ENCODE results near the gene MLLT1.

Gene MLLT1

DNA sequence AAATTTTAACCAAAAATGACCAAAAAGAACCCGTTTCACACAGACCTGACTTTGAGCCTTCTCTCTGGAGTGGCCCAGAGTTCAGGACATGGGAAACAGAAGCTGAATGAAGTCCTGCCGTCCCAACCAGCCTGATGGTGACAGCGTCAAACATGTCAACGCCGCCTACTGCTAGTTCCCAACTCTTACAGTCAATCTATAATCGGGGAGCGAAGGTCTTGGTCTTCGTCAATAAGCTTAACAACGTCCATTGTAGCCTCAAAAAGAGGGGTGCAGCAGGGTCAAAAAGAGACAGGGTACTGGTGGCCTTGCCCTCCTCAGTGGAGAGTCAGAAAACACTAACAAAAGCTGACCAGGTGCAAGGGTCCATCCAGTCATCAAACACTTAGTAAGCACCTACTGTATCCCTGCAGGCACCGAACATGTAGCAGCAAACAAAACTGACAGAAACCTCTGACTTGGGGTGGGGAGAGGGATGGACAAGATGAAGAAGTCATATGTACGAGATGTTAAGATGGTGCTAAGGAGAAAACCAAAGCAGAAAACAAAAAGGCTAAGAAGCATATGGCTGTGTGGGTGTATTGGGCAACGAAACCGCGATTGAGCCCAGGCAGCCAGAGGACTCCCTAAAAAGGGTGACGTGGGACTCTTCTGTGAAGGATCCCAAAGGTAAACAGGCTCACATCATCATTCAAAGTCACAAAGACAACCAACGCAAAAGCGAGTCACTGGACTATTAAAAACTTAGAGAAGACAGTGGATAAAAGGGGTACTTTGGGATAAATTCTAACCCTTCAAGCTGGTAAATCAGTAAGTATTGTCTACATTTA lies 12.0 kb downstream of the MLLT1 start:
- H3K27me3 ChIP-seq (ENCODE audit: control insufficient read depth in 1 of 2, insufficient read depth in 2 of 2, low read length in 2 of 2) = no peaks in the 10 kb centered on the region
- no peak overlapping the region for H3K9ac ChIP-seq (ENCODE audit: low read length)
- no peak overlapping the region for H3K27ac ChIP-seq (ENCODE audit: low read depth, low read length)
- H3K4me3 ChIP-seq (ENCODE audit: low read depth in 1 of 2, low read length in 2 of 2) = no peak overlapping the region
- peaks cover 35% of the 10 kb centered on the region for H3K4me1 ChIP-seq (ENCODE audit: insufficient read depth, low read length)
- H3K36me3 ChIP-seq (ENCODE audit: insufficient read depth, low read length) = peaks cover 32% of the 10 kb centered on the region
- H3K9me3 ChIP-seq (ENCODE audit: low read length) = no peaks in the 10 kb centered on the region

DNA sequence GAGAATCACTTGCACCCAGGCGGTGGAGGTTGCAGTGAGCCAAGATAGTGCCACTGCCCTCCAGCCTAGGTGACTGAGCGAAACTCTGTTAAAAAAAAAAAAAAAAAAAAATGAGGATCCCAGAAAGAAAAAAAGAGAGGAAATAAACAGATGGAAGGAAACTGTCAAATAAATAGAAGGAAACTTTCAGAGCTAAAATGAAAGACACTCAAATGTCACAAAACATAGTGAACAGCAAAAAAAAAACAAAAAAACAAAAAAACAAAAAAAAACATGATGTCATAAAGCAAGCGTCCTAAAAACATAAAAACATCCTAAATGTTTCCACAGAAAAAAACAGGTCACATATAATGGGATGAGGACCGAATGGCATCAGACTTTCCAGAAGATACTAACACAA lies 15.0 kb downstream of the MLLT1 start:
- no peak overlapping the region for H3K4me3 ChIP-seq (ENCODE audit: low read depth in 1 of 2, low read length in 2 of 2)
- peaks cover 38% of the 10 kb centered on the region for H3K36me3 ChIP-seq (ENCODE audit: insufficient read depth, low read length)
- peaks cover 11% of the 10 kb centered on the region for H3K4me1 ChIP-seq (ENCODE audit: insufficient read depth, low read length)
- no peaks in the 10 kb centered on the region for H3K27me3 ChIP-seq (ENCODE audit: control insufficient read depth in 1 of 2, insufficient read depth in 2 of 2, low read length in 2 of 2)
- H3K9ac ChIP-seq (ENCODE audit: low read length) = no peak overlapping the region
- H3K9me3 ChIP-seq (ENCODE audit: low read length) = no peaks in the 10 kb centered on the region
- no peak overlapping the region for H3K27ac ChIP-seq (ENCODE audit: low read depth, low read length)

DNA sequence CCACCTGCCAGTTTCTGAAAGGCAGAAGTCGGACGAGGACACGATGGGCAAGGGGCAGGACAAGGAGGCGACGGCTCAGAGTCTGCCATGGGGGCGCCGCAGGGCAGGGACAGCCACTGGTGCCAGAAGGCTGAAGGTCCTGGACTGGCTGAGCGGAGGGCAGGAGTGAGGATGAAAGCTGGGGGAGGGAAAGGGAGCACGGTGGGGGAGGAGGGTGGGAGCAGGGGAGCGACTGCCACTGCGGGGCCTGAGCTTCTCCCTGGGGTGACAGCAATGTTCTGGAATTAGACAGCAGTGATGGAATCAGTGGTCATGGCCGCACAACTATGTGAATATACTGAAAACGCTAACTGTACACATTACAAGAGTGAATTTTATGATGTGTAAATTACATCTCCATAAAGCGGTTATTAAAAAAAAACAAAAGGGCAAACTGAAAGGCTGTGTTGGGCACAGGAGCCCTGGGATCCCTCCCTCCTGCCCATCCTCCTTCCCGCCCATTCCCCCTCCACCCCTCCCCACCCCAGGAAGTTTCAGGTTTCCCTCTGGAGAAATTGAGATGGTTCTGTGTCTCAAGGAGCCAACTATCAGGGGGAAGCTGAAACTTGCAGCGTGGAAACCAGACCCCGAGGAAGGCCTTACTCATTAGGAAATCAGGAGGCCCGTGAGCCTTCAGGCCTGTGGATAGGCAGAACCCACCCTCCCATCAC lies 15.9 kb downstream of the MLLT1 start:
- Histone ChIP-seq H3K9ac (ENCODE audit: low read length) (no peak overlapping the region), H3K27ac (ENCODE audit: low read depth, low read length) (peak overlapping the region; percentile 29), H3K27me3 (ENCODE audit: control insufficient read depth in 1 of 2, insufficient read depth in 2 of 2, low read length in 2 of 2) (no peaks in the 10 kb centered on the region), H3K9me3 (ENCODE audit: low read length) (no peaks in the 10 kb centered on the region), H3K4me1 (ENCODE audit: insufficient read depth, low read length) (peaks cover 18% of the 10 kb centered on the region), H3K36me3 (ENCODE audit: insufficient read depth, low read length) (peaks cover 29% of the 10 kb centered on the region), H3K4me3 (ENCODE audit: low read depth in 1 of 2, low read length in 2 of 2) (no peak overlapping the region)

DNA sequence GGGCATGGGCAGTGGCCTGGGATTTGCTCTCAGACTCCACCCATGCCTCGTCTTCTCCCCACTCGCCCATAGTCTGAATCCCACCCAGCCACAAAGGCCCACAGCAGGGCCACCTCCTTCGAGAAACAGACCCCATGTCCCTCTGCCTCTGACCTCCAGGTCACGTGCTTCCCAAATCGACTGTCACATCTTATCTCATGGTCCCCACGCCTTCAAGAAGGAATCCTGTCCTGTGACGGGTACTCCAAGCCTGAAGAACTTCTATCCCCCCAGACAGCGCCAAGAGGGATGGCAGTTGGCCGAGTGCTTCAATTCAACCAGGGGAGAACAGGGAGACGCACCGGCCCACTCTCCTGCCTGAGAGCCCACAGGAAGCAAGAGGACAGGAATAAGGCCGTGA lies 16.5 kb downstream of the MLLT1 start:
- Histone ChIP-seq H3K9me3 (ENCODE audit: low read length) (no peaks in the 10 kb centered on the region), H3K4me1 (ENCODE audit: insufficient read depth, low read length) (peaks cover 18% of the 10 kb centered on the region), H3K9ac (ENCODE audit: low read length) (no peak overlapping the region), H3K27me3 (ENCODE audit: control insufficient read depth in 1 of 2, insufficient read depth in 2 of 2, low read length in 2 of 2) (no peaks in the 10 kb centered on the region), H3K36me3 (ENCODE audit: insufficient read depth, low read length) (peaks cover 25% of the 10 kb centered on the region), H3K27ac (ENCODE audit: low read depth, low read length) (no peak overlapping the region), H3K4me3 (ENCODE audit: low read depth in 1 of 2, low read length in 2 of 2) (no peak overlapping the region)

DNA sequence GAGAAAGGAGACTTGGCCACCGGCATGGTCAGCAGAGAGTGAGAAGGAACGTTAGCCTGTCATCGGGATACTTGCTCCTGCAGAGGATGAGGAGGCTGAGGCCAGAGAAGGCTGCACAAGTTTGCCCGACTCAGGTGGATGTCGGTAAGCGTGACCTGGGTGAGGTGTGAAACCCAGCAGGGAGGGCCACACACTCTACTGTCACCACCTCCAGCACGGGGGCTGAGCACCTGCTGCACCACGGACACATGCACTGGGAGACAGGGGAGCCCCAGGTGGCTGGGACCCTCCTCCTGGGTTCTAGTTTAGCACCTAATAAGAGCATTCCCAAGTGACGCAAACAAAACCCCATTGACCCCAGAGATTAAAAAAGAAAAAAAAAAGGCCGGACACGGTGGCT lies 17.3 kb downstream of the MLLT1 start:
- Histone ChIP-seq H3K9me3 (ENCODE audit: low read length) (no peaks in the 10 kb centered on the region), H3K27me3 (ENCODE audit: control insufficient read depth in 1 of 2, insufficient read depth in 2 of 2, low read length in 2 of 2) (no peaks in the 10 kb centered on the region), H3K9ac (ENCODE audit: low read length) (no peak overlapping the region), H3K36me3 (ENCODE audit: insufficient read depth, low read length) (peaks cover 17% of the 10 kb centered on the region), H3K4me3 (ENCODE audit: low read depth in 1 of 2, low read length in 2 of 2) (no peak overlapping the region), H3K27ac (ENCODE audit: low read depth, low read length) (no peak overlapping the region), H3K4me1 (ENCODE audit: insufficient read depth, low read length) (peaks cover 14% of the 10 kb centered on the region)

DNA sequence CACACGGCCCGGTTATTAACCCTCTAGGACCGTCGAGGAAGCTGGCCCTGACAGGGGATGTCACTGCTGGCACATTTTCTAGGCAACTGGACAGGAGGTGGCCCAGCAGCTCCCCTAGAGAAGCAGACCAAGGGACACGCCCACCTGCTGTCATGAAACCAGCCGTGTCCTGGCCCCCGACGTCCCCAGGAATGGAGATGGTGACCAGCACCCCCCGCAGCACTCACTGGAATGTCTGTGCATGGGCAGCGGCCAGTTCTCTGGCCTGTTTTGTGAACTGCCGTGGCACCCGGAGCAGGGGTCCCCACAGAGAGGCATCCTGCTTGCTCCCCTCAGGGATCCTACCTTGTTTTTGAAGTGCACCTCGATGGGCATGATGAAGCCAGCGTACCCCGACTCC lies 17.9 kb downstream of the MLLT1 start:
- H3K27ac ChIP-seq (ENCODE audit: low read depth, low read length) = no peak overlapping the region
- peaks cover 15% of the 10 kb centered on the region for H3K36me3 ChIP-seq (ENCODE audit: insufficient read depth, low read length)
- H3K9ac ChIP-seq (ENCODE audit: low read length) = no peak overlapping the region
- H3K4me1 ChIP-seq (ENCODE audit: insufficient read depth, low read length) = peaks cover 14% of the 10 kb centered on the region
- H3K27me3 ChIP-seq (ENCODE audit: control insufficient read depth in 1 of 2, insufficient read depth in 2 of 2, low read length in 2 of 2) = no peaks in the 10 kb centered on the region
- H3K9me3 ChIP-seq (ENCODE audit: low read length) = no peaks in the 10 kb centered on the region
- H3K4me3 ChIP-seq (ENCODE audit: low read depth in 1 of 2, low read length in 2 of 2) = no peak overlapping the region

DNA sequence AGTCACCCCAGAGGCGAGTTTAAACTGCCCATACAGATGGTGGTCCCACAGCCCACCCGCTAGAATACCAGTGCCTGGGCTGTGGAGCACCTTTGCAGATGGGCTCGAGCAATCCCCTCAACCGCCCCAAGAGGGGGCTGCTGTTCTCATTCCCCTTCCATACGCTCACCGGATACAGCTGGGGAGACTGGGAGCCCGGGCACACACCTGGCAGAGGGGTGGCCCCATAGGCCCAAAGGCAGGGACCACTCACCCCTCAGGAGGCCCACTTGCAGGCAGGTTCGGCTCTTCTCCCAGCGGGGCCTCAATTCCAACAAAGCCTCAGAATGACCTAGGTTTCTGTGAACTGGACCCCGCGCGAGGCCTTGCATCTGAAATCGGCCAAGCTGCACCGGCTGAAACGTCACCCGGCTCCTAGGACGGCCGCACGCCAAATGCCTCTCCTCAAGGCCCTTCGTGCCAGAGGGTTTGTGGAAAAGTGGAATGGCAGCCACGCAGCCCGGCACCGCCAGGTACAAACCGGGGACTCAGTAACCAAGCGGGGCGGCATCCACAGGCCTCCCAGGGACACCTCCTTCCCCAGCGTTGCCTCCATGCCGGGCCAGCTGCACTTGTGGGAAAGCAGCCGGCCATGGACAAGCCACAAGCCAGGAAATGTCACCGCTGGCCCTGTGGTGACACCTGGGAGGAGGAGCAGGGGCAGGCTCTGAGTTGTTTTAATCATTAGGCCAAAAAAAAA lies 18.7 kb downstream of the MLLT1 start:
- Histone ChIP-seq H3K27me3 (ENCODE audit: control insufficient read depth in 1 of 2, insufficient read depth in 2 of 2, low read length in 2 of 2) (no peaks in the 10 kb centered on the region), H3K4me1 (ENCODE audit: insufficient read depth, low read length) (peaks cover 14% of the 10 kb centered on the region), H3K36me3 (ENCODE audit: insufficient read depth, low read length) (peaks cover 15% of the 10 kb centered on the region), H3K9me3 (ENCODE audit: low read length) (no peaks in the 10 kb centered on the region), H3K9ac (ENCODE audit: low read length) (no peak overlapping the region), H3K4me3 (ENCODE audit: low read depth in 1 of 2, low read length in 2 of 2) (no peak overlapping the region), H3K27ac (ENCODE audit: low read depth, low read length) (no peak overlapping the region)

DNA sequence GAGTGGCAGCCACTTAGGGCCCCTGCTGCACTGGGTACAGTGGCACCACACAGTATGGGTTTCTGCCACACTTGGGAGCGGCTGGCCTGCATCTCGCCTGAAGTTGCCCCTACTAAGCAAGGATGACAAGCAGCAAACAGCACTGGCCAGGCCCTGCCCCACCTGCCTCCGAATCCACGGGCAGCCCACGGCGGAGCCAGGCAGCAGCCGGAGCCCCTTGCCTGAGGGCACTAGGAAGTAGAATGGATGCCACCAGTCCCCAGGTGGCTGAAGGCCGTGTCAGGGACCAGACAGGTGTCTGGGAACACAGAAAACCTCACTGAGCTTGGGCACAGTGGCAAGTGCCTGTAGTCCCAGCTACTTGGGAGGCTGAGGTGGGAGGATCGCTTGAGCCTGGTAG lies 19.4 kb downstream of the MLLT1 start:
- no peaks in the 10 kb centered on the region for H3K9me3 ChIP-seq (ENCODE audit: low read length)
- H3K9ac ChIP-seq (ENCODE audit: low read length) = no peak overlapping the region
- no peak overlapping the region for H3K27ac ChIP-seq (ENCODE audit: low read depth, low read length)
- H3K4me1 ChIP-seq (ENCODE audit: insufficient read depth, low read length) = peaks cover 14% of the 10 kb centered on the region
- peaks cover 15% of the 10 kb centered on the region for H3K36me3 ChIP-seq (ENCODE audit: insufficient read depth, low read length)
- no peak overlapping the region for H3K4me3 ChIP-seq (ENCODE audit: low read depth in 1 of 2, low read length in 2 of 2)
- no peaks in the 10 kb centered on the region for H3K27me3 ChIP-seq (ENCODE audit: control insufficient read depth in 1 of 2, insufficient read depth in 2 of 2, low read length in 2 of 2)

DNA sequence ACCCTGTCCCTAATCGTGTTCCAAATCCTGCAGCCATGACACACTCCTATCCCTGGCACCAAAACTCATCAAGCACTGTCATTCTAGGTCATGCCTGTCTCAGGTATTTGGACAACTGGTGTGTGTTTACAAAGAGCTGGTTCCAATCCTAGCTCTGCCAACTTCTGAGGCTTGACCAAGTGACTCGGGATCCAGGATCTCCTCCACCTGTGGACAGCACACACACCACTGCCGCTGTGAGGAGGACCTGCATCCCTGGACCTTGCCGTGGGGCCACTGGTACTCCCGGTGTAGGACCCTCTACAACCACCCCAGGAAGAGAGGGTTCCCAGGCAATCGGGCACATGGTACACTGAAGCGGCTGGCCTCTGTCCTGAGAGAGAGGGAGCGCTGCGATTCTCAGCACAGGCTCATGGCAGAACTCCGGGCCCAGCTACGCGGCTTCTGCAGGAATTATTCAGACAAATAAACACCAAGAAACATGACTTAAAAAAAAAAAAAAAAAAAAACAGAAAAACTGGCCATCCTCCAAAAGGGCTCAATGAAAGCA lies 20.4 kb downstream of the MLLT1 start:
- no peaks in the 10 kb centered on the region for H3K9me3 ChIP-seq (ENCODE audit: low read length)
- H3K4me3 ChIP-seq (ENCODE audit: low read depth in 1 of 2, low read length in 2 of 2) = no peak overlapping the region
- no peaks in the 10 kb centered on the region for H3K27me3 ChIP-seq (ENCODE audit: control insufficient read depth in 1 of 2, insufficient read depth in 2 of 2, low read length in 2 of 2)
- H3K27ac ChIP-seq (ENCODE audit: low read depth, low read length) = peak overlapping the region; percentile 35
- no peak overlapping the region for H3K9ac ChIP-seq (ENCODE audit: low read length)
- peaks cover 14% of the 10 kb centered on the region for H3K4me1 ChIP-seq (ENCODE audit: insufficient read depth, low read length)
- peaks cover 15% of the 10 kb centered on the region for H3K36me3 ChIP-seq (ENCODE audit: insufficient read depth, low read length)

DNA sequence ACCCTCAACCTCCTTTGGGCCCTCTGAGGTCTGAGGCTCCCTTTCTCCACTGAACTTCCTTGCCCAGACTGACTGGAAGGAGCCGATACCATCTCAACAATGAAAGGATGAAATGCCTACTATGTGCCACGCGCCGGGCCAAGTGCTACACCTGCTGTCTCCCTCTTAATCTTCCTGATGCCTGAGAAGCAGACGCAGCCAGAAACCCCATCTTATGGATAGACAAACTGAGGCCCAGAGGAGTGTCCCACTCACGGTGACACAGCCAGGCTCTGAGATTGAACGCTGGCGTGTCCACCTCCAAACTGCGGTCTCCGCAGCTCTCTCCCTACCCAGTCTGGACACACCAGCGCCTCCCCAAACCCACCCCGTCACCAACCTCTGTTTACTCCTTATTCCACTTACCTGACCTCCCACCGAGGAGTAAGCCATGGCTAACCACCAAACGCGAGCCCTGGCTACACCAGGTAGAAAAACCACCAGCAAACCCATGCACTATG lies 20.9 kb downstream of the MLLT1 start:
- H3K36me3 ChIP-seq (ENCODE audit: insufficient read depth, low read length) = peaks cover 15% of the 10 kb centered on the region

More for the DNA sequence above, 20.9 kb downstream of the MLLT1 start:
- no peaks in the 10 kb centered on the region for H3K27me3 ChIP-seq (ENCODE audit: control insufficient read depth in 1 of 2, insufficient read depth in 2 of 2, low read length in 2 of 2)
- H3K9me3 ChIP-seq (ENCODE audit: low read length) = no peaks in the 10 kb centered on the region
- H3K9ac ChIP-seq (ENCODE audit: low read length) = no peak overlapping the region
- no peak overlapping the region for H3K4me3 ChIP-seq (ENCODE audit: low read depth in 1 of 2, low read length in 2 of 2)
- peaks cover 14% of the 10 kb centered on the region for H3K4me1 ChIP-seq (ENCODE audit: insufficient read depth, low read length)
- H3K27ac ChIP-seq (ENCODE audit: low read depth, low read length) = no peak overlapping the region
